Progenitor cell of endocrine pancreas (in vitro differentiated cells): ENCODE results near the gene CCDC85C. TPM values are rescaled to one million over a fixed set of nuclear protein-coding genes. Genes with fewer than 3 reads are reported as not detected.

Experiments used
- DNase-seq: peaks from one replicate; pipeline ENCODE4 v3.0.0; 2021; ENCODE audit warnings: low spot score; ENCODE audit not compliant: unreplicated experiment
- H3K27ac Mint-ChIP-seq: 2 replicates; pipeline ENCODE4 v1.8.0; 2021; ENCODE audit warnings: mild to moderate bottlenecking, moderate library complexity, mixed read lengths
- H3K27me3 Mint-ChIP-seq: 2 replicates; pipeline ENCODE4 v1.8.0; 2021; ENCODE audit warnings: mixed read lengths
- H3K36me3 Mint-ChIP-seq: 2 replicates; pipeline ENCODE4 v1.8.0; 2022; ENCODE audit warnings: mixed read lengths; ENCODE audit not compliant: insufficient read depth
- H3K4me1 Mint-ChIP-seq: 2 replicates; pipeline ENCODE4 v1.8.0; 2021; ENCODE audit warnings: low read depth, mixed read lengths
- H3K4me3 Mint-ChIP-seq: 2 replicates; pipeline ENCODE4 v1.8.0; 2021; ENCODE audit warnings: low read depth, mild to moderate bottlenecking, moderate library complexity, mixed read lengths
- H3K9me3 Mint-ChIP-seq: 2 replicates; pipeline ENCODE4 v1.8.0; 2021; ENCODE audit warnings: low read depth, mixed read lengths
- total RNA-seq: library from RNA; stranded (reverse); gene quantifications from 2 replicates; pipeline ENCODE4 v1.2.1, GENCODE V29; 2021
- TF ChIP-seq, protein P1 (sequence below): fragments of 200-600 bp; sonication (generic); IDR thresholded peaks from one replicate; pipeline ENCODE4 v1.5.0; 2021; ENCODE audit warnings: antibody characterized with exemption, mild to moderate bottlenecking; ENCODE audit not compliant: unreplicated experiment

The CCDC85C gene
- total RNA-seq, 1 donor from 2014 or later, result 44.9 TPM

DNA sequence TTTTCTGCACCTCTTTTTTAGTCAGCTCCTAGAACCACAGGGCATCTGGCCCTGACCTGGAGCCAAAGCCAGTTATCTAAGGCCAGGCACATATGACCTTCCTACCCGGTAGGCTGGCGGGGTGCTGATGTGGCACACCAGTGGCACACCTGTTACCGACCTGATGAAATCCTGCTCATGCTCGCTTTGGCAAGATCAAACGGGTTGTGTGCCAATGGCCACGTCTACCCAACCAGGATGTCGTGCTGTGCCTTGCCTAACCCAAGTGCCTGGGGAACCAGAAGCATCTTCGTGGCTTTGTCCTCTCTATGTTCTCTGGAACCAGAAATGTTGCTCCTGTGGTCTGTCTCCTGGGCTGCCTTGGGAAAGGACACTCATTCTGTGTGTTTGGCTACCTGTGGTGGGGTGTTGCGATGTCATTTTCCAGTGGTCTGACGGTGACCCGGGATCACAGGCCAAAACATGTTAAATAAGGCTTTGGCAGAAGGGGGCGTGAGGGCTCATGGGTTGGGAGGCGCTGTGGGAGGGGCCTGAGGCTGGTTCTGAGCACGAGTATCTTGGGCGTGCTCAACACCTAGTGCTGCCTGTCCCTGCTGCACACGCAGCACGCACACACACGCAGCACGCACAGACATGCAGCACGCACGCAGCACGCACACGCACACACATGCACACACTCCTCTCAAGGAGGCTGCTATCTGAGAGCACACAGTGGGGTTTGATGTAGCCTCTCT is 94.9 kb downstream of the CCDC85C start:
- Mint-ChIP-seq H3K27ac (no peak overlapping the region), H3K4me3 (no peak overlapping the region), H3K4me1 (peaks cover 4% of the 10 kb centered on the region), H3K36me3 (peaks cover 27% of the 10 kb centered on the region), H3K27me3 (no peaks in the 10 kb centered on the region), H3K9me3 (no peaks in the 10 kb centered on the region)
- no peak for DNase-seq
- TF ChIP-seq, protein P1, sequence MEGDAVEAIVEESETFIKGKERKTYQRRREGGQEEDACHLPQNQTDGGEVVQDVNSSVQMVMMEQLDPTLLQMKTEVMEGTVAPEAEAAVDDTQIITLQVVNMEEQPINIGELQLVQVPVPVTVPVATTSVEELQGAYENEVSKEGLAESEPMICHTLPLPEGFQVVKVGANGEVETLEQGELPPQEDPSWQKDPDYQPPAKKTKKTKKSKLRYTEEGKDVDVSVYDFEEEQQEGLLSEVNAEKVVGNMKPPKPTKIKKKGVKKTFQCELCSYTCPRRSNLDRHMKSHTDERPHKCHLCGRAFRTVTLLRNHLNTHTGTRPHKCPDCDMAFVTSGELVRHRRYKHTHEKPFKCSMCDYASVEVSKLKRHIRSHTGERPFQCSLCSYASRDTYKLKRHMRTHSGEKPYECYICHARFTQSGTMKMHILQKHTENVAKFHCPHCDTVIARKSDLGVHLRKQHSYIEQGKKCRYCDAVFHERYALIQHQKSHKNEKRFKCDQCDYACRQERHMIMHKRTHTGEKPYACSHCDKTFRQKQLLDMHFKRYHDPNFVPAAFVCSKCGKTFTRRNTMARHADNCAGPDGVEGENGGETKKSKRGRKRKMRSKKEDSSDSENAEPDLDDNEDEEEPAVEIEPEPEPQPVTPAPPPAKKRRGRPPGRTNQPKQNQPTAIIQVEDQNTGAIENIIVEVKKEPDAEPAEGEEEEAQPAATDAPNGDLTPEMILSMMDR, result no peak

DNA sequence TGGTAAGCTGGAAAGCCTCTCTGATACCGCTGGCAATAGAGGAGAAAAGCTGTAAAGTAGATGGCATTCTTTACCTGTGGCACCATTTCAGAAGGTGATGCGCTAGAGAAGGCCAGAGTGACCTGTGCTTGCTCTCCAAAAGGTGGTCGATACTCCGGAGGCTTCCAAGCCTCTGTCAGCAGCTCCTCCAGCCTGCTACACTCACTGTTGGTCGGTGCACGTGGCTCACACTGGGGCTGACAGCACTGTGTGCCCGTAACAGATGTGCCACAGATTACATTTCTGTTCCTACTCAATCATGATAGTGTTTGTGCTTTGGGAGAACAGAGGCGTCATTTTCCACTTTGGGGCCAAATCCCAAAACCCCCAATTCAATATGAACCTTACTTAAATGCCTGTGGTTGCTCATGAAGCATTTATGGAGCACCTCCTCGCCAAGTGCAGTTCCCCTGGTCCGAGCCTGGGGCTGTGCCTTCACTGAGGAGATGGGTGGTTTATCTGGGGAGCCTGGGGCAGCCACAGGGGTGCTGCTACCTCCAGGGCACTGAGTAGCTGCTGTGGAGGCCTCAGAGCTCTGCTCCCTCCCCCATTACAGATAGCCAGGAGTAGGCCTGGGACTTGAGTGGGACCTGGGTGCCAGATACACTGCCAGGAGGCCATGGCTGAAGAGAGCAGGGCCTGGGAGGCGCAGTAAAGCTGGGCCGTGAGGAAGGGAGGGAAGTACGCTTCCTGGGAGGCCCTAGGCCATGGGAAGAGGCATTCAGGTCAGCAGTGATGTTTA is 96.0 kb downstream of the CCDC85C start:
- DNase-seq, result no peak
- Mint-ChIP-seq H3K4me1 (peaks cover 4% of the 10 kb centered on the region), H3K9me3 (no peaks in the 10 kb centered on the region), H3K4me3 (no peak overlapping the region), H3K27ac (no peak overlapping the region), H3K27me3 (no peaks in the 10 kb centered on the region), H3K36me3 (peaks cover 29% of the 10 kb centered on the region)
- TF ChIP-seq, protein P1, result no peak

DNA sequence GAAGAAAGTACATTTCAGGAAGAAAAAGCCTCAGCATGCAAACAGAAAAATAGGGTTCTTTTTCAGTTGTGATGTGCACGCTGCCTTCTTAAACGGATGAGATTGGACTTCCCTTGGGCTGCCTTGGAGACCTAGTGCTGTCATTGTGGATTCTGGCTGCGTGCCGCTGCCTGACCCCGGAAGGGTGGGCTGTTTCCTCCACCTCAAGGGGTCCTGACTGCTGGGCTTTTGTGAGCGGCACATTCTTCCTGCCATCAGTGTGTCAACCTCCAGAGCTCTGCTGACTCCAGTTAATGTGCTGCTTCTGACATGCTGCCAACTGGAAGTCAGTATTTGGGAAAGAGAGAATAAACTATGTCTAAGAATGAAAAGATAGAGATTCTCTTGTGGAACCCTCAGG is 97.7 kb downstream of the CCDC85C start:
- Mint-ChIP-seq H3K4me3 (no peak overlapping the region), H3K27me3 (no peaks in the 10 kb centered on the region), H3K36me3 (peaks cover 32% of the 10 kb centered on the region), H3K9me3 (no peaks in the 10 kb centered on the region), H3K27ac (no peak overlapping the region), H3K4me1 (no peaks in the 10 kb centered on the region)
- DNase-seq, result no peak
- TF ChIP-seq, protein P1, result no peak

DNA sequence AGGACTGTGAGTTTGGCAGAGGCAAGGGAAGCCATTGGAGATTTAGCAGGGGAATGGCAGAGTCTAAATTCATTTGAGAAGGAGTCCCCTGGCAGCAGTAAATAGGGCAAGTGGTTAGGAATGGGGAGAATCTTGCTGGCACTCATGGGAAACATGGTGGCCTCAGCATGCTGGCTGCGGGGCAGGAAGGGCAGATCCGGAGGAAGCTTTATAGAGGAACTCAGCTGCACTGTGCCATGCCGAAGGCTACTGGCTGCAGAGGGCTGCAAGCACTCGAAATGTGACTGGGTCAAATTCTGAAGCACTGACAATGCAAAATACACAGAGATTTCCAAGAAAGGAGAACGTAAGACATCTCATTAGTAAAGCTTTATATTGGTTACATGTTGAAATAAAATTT is 98.9 kb downstream of the CCDC85C start:
- Mint-ChIP-seq H3K36me3 (peaks cover 34% of the 10 kb centered on the region), H3K27me3 (no peaks in the 10 kb centered on the region), H3K4me3 (no peak overlapping the region), H3K4me1 (no peaks in the 10 kb centered on the region), H3K27ac (no peak overlapping the region), H3K9me3 (no peaks in the 10 kb centered on the region)
- no peak for DNase-seq
- TF ChIP-seq, protein P1, result no peak

DNA sequence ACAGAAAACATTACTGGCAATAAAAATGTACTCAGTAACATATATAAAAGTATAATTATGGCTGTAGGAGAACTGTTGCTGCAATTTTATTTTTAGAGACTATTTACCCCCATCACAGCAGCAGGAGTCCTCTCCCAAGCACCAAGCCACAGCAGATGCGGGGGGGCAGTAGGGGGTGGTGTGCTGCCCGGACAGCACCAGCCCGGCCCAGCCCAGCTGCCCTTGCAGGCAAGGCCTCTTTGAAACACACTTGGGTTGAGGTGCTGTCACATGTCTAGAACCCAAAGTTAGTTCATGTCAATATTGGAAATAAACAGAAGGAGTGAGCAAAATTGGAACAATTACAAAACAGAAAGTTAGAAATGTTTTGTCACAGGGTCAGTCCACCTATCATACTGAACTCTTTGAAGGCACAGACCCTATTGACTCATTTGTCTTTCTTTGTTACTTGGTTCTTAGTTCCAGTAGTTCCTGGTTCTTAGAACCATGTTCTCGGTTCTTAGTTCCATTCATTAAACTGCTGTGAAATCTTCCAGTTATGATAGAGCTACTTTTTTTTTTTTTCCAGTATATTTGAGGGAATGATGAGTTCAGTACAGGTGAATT is 100.1 kb downstream of the CCDC85C start:
- TF ChIP-seq, protein P1, result no peak
- peaks cover 34% of the 10 kb centered on the region for H3K36me3 Mint-ChIP-seq
- H3K27me3 Mint-ChIP-seq, result no peaks in the 10 kb centered on the region
- H3K9me3 Mint-ChIP-seq, result no peaks in the 10 kb centered on the region
- no peak overlapping the region for H3K27ac Mint-ChIP-seq
- no peaks in the 10 kb centered on the region for H3K4me1 Mint-ChIP-seq
- no peak for DNase-seq
- H3K4me3 Mint-ChIP-seq, result no peak overlapping the region
